Kidney epithelial cell (primary cell): ENCODE data around the gene CISD3. TPM values are rescaled to one million over a fixed set of nuclear protein-coding genes. Genes with fewer than 3 reads are reported as not detected.

Source experiments
- DNase-seq: peaks from one replicate; pipeline ENCODE4 v3.0.0-alpha.2; 2010; ENCODE audit warnings: low read depth
- H3K27me3 ChIP-seq: 2 replicates; pipeline ENCODE4 v1.6.0; 2011; ENCODE audit warnings: low read length; ENCODE audit not compliant: control insufficient read depth, insufficient read depth
- H3K36me3 ChIP-seq: 2 replicates; pipeline ENCODE4 v1.5.1; 2011; ENCODE audit warnings: low read length; ENCODE audit not compliant: control insufficient read depth, insufficient read depth
- H3K4me3 ChIP-seq: 2 replicates; pipeline ENCODE4 v1.5.1; 2011; ENCODE audit warnings: low read depth, mild to moderate bottlenecking, control low read depth, low read length
- total RNA-seq: library from RNA; depleted of rRNA; stranded (reverse); fragments of >200 nt; gene quantifications from 2 replicates; pipeline ENCODE4 v1.2.3, GENCODE V29; 2015
- TF ChIP-seq, protein P1 (sequence below): IDR thresholded peaks from 2 replicates; pipeline ENCODE4 v1.5.1; 2011; ENCODE audit warnings: mild to moderate bottlenecking, moderate library complexity, low read length, control low read depth, inconsistent platforms; ENCODE audit not compliant: insufficient read depth, poor library complexity, severe bottlenecking

CISD3 gene
- total RNA-seq, 1 donor from 2014 or later: 4.1 TPM

DNA sequence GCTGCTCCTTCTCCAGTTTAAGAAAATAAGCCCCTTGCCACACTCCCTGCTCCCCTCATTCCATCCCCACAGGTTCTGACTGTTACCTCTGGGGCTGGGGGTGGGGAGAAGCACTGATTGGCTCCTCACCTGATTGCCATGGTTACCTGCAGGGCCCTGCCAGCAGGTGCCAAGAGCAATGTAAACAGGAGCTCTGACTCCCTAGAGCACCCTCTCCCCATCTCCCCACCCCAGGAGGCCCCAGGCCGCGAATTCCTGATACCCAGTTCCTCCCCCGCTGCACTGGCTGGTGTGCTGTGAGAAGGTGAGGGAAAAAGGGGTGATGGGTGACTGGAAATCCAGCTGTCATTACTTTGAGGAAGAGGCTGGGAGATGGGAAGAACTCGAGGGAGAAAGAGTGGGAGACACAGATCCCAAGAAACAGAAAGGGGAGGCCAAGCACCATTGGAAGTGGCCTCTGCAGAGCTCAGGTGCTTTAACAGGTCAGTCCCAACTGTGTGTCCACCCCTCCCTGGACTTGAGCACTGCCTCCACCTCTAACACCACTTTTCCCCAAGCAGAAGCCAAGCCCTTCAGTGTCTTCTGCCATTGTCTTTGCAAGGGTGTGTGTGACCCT is 13.5 kb downstream of the CISD3 start:
- TF ChIP-seq, protein P1, sequence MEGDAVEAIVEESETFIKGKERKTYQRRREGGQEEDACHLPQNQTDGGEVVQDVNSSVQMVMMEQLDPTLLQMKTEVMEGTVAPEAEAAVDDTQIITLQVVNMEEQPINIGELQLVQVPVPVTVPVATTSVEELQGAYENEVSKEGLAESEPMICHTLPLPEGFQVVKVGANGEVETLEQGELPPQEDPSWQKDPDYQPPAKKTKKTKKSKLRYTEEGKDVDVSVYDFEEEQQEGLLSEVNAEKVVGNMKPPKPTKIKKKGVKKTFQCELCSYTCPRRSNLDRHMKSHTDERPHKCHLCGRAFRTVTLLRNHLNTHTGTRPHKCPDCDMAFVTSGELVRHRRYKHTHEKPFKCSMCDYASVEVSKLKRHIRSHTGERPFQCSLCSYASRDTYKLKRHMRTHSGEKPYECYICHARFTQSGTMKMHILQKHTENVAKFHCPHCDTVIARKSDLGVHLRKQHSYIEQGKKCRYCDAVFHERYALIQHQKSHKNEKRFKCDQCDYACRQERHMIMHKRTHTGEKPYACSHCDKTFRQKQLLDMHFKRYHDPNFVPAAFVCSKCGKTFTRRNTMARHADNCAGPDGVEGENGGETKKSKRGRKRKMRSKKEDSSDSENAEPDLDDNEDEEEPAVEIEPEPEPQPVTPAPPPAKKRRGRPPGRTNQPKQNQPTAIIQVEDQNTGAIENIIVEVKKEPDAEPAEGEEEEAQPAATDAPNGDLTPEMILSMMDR: no peak
- no peak for DNase-seq
- H3K36me3 ChIP-seq: peaks cover 1% of the 10 kb centered on the region
- no peak overlapping the region for H3K4me3 ChIP-seq
- no peaks in the 10 kb centered on the region for H3K27me3 ChIP-seq

DNA sequence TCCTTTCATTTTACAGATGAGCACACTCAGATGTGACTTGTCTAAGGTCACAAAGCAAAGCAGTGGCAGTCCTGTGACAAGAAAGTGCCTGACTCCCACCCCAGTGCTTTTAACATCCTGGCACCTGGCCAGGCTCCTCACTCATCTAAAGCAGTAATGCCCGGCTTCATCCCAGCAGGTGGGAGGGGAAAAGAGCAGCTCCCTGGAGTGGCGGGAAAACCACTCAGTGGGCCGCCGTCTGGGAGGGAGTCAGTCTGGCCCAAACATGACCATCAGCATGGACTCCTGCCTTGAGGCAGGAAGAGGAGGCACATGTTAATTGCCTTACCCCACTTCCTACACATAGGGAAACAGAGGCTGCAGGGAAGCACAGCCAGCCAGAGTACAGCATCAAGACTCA is 15.4 kb downstream of the CISD3 start:
- no peaks in the 10 kb centered on the region for H3K36me3 ChIP-seq
- TF ChIP-seq, protein P1: no peak
- no peaks in the 10 kb centered on the region for H3K27me3 ChIP-seq
- no peak for DNase-seq
- H3K4me3 ChIP-seq: no peak overlapping the region

DNA sequence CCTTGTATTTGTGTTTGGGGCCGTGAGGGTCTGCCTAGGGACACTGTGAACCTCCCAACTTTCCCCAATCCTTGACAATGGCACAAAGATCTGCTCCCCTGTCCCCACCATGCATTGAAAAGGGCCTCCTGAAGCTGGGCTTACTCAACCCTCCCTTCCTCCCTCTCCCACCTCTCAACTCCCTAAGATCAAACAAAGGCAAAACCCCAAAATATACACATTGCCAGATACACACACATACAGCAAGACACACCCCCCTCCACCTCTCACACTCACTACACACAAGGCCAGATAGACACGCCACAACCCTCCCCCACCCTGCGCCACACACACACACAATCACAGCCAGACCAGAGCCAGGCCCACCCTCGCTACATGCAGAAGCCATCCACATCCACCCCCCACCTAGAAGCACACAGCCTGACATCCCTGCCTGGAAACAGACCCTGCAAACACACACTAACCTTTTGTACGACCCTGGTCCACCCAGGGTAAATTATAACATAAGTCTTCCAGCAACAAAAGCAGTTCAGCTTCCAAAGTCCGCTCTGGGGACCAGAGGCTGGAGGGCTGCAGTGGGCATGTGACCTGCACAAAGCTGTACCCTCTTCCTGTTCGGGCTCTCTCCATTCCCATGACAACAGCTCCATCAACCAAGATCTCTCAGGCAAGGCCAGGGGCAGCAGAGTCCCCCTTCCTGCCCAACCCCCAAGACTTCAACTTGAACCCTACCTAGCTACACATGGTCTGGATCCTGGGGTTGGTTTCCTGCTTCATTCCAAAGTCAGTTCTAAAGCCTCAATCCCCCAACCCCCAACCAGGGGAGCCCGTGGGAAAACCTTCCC is 16.1 kb downstream of the CISD3 start:
- Histone ChIP-seq H3K36me3 (no peaks in the 10 kb centered on the region), H3K4me3 (peak overlapping the region; percentile 93), H3K27me3 (no peaks in the 10 kb centered on the region)
- no peak for DNase-seq
- TF ChIP-seq, protein P1: no peak

- no peaks in the 10 kb centered on the region for H3K36me3 ChIP-seq
- peak overlapping the region; percentile 93 for H3K4me3 ChIP-seq
- TF ChIP-seq, protein P1: no peak
- H3K27me3 ChIP-seq: no peaks in the 10 kb centered on the region
- no peak for DNase-seq
Measured at GRCh38 chr17:38746849-38747462, 16.8 kb downstream of the CISD3 start.

DNA sequence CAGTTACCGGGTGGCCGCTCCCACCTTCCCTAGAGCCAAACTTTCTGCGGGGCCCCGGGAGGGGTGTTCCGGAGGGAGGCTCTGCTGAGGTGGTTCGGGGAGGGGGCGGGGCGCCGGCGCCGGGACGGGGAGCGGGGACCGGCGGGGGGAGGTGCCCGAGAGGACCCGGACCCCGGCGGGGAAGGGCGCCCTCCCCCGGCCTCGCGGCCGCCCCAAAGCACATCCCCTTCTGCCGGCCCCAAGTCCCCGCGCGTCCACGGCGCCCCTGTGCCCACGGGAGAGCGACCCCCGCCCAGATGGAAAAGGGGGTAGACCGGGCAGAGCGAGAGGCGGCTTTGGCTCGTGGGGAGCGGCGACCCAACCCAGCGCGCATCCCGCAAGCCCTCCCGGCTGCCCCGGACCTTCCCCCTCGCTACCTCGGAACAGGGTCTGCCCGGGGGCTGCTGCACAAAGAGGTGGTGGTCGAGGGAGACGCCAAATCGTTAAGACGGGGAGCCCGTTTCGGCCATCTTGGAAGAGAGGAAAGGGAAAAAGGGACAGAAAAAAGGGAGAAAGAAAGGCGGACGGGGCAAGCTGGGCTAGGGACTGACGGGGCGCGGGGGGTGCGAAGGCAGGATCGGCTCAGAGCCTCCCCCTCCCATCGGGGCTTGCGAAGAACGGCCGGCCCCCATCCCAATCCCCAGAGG is 17.5 kb downstream of the CISD3 start:
- Histone ChIP-seq H3K36me3 (no peaks in the 10 kb centered on the region), H3K4me3 (peak overlapping the region; percentile 93), H3K27me3 (no peaks in the 10 kb centered on the region)
- TF ChIP-seq, protein P1: no peak
- DNase-seq: no peak
